GM19240 (cell line): ENCODE measurements around the gene KIRREL3.

Experiments used
- DNase-seq: peaks from one replicate; pipeline ENCODE4 v3.0.0; 2011; ENCODE audit warnings: low spot score; ENCODE audit not compliant: insufficient read length

KIRREL3 gene

DNA sequence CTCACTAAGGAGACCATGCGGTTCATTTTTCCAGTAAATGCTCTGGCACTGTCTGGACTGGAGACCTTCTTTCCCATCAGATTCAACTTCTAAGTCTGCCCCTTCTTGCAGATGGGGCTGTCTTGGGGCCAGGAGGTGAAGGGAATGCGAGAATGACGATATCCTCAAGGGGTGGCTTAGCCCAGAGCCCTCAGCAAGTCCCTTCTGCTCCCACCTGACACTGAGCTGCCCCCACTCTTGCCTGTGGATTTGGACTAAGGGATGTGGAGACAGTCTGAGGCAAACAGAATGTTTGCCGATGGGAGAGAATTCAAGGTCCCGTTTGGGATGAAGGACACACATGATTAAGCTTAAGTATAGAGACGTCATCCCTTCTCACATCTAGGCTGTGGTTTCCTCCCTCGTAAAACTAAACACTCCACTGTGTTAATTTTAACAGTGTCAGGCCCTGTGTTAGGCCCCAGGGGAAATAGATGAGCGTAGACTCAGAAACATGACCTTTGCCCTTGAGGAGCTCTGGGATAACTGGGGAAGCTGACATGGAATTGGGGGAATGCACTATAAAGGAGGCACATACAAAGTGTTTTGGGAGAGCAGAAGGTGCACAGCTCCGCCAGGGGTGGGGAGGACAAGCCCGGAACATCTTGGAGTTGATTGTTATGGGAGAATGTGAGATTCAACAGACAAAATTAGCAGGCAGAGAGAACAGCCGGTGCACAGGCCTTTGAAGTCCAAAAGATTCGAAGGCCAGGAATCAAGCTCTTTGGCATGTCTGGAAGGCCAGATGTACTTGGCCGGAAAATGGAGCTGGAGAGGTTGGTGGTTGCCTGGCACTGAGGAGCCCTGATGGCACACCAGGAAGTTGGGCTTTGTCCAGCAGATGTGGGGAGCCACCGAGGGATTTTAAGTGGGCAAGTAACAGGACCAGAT, 573.5 kb downstream of the KIRREL3 start:
- no peak for DNase-seq

DNA sequence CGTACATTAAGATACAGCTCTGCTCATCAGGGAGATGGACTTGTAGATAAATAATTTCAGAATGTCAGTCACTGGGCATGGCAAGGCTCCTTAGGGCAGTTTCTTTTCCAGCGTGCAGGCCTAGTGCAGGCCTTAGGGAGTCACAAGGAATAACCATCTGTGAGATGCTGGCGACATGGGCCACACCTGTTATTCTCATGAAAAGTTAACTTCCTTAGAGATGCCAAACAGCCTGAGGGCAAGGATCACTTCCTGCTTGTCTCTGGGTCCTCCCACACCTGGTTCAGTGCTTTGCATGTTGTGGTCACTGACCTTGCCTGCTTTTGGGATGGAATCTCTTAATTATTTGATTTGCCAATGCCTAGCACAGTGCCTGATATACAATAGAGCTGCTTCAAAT, 574.5 kb downstream of the KIRREL3 start:
- DNase-seq = no peak

DNA sequence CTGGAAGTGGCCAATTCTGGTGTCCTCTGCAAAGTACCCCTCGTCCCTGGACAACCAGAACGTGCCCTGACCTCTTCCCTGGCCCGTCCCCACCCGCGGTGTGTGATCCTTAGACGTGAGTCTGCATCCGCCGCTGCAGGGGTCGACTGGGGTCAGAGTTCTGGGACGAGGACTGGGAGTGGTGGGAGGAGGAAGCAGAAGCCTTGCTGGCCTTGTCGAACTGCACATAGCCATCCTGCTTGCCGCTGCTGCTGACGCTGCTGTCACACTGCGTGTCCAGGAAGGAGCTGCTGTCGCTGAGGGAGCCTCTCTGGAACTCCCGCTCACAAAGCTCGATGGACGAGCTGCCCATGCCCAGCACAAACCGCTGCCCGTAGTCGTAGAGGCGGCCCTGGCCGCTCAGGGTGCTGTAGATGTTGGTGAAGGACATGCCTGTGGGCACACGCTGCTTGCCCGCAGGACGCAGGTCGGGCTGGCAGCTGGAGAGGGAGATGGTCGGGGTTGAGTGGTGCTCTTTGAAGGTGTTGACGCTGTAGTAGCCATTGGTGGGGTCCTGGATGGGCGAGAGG, 576.0 kb downstream of the KIRREL3 start:
- no peak for DNase-seq

DNA sequence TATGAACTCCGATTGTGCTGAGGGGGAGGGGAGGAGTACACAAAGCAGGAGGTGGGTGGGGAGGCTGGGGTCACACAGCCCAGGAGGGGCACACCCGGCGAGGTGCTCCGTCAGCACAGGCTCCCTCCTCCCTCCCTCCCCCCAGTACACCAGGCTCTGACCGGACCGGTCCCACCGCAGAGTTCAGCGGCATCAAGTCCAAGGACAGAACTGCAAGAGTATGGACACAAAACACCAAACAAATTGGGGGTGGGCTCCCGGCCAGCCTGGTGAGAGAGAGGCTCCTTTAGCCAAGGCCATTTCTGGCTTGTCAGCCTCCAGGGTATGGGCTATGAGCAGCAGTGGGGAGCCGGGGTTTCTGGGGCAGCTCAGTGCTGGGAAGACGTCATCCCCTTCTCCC, 576.8 kb downstream of the KIRREL3 start:
- no peak for DNase-seq

DNA sequence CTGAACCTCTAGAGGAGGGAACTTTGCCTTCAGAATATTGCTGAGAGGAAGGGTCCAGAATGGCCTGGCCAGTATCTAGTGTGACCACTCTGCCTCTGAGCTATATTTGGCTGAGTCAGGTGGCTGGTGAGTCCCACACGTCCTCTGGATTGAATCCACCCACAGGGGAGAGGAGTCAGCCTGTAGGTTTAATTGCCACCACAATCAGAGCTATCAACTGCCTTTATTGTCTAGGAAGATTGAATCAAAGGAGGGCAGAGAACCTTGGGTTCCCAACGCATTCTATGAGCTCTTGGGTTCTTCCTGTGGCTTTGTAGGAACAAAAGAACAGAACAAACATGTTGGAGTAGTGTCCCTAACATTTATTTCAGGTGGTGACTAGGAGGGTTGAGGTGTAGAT, 577.4 kb downstream of the KIRREL3 start:
- no peak for DNase-seq

DNA sequence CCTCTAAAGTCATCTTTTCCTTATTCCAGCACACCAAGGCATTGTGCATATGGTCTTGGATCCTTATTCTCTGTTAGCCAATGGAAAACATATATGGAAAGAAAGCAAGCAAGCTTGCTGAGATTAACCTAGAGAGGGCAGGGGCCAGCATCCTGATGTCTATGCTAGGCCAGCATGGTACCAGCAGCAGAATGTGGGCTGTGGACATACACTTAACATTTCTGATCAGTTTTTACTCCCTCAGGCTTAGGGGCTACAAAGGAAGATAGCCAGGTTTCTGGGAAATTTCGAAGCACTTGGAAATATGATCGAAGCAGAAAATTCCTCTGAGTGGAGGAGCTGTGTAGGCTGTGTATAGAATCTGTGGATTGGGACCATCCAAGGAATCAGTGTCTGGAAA, 578.1 kb downstream of the KIRREL3 start:
- no peak for DNase-seq

DNA sequence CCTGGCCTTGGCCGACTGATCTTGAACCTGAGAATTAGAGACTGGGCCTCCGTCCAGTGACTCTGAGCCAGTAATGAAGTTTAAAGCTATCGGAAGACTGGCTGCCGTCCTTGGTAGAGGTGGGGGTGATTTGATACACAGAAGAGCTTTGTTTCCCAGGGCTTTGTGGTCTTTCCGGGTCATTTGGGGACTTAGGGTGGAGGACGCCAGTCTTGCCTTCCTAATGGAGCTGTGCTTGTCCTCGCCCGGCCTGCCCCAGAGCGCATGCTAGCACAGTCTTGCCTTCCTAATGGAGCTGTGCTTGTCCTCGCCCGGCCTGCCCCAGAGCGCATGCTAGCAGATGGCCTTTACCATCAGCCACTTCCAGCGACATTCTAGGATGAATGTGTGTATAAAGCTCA, 579.3 kb downstream of the KIRREL3 start:
- no peak for DNase-seq

DNA sequence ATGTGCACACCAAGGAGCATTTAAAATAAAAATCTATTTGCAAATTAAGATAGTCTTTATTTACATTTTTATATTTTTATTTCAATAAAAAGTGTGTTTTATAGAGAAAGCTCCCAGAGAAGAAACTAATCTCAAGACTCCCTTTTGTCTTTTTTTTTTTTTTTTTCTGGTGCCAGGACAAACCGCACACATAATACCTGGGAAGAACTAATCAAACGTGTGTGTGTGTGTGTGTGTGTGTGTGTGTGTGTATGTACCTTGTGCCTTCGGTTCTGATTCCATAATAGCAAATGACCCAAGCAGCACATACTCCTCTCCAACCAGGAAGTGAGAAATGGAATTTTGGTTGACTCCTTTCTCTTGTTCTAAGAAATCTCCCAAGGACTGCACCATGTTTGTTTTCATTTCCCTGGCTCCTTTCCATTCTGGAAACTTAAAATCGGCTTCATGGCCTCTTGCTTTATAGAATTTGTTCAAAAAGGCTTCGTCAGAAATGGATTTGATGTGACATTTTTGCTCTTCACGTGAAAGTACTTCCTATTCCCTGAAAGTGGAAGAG, 579.8 kb downstream of the KIRREL3 start:
- DNase-seq = no peak

DNA sequence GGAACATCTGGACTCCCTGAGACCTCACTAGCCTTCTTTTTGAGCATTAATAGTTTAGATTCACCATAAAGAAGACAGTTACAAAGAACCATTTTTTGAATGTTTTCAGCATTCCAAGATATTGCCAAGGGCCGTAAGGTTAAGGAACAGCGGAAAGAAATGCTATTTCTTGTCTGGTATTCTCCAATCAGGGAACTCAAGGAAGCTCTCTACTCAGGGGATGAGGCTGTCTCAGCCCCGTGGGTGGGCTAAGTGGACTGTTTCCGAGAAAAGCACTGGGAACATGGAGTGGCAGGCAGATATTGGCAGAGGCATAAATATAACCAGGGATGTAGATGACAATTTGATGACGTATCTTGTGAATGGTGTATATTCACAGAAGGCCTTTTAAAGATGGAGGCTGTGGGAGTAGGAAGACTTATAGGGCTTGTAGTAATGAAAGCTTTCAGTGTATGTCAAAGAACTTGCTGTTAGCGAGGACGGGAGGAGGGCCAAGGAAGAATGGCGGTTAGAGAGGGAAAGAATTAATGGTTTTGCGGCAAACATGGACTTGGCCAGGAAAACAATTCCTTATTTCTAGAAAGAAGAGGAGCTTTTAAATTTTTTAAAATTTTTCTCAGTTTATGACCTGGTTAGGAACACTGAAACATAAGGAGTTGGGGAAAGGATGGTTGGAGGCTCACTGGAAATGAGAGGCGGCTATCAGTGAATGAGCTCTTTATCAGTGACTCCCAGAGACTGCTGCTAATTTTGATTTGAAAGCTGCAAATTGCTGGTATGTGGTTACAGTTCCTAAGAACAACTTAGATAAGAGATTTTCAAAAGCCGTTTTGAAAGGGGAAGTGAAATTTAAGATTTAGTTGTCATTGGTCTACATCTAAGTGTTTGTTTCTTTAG, 580.5 kb downstream of the KIRREL3 start:
- DNase-seq = peak; percentile 69

DNA sequence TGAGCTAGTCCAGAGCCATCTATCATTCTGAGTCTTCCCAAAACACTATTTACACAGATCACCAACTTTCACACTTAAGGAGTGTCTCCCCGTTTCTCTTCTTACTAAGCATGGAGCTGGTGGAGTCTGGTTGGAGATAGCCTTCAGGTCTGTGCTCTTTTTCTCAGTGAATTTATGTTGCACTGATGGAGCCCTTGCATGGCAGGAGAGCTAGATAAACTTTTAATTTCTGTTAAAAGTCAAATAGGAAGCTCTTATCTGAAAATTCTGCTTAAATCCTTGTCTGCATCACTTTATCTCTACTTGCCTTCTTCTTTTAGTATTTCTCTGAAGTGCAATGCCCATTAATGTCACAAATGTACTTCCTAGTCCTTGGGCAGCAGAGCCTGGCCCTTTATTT, 581.7 kb downstream of the KIRREL3 start:
- no peak for DNase-seq

DNA sequence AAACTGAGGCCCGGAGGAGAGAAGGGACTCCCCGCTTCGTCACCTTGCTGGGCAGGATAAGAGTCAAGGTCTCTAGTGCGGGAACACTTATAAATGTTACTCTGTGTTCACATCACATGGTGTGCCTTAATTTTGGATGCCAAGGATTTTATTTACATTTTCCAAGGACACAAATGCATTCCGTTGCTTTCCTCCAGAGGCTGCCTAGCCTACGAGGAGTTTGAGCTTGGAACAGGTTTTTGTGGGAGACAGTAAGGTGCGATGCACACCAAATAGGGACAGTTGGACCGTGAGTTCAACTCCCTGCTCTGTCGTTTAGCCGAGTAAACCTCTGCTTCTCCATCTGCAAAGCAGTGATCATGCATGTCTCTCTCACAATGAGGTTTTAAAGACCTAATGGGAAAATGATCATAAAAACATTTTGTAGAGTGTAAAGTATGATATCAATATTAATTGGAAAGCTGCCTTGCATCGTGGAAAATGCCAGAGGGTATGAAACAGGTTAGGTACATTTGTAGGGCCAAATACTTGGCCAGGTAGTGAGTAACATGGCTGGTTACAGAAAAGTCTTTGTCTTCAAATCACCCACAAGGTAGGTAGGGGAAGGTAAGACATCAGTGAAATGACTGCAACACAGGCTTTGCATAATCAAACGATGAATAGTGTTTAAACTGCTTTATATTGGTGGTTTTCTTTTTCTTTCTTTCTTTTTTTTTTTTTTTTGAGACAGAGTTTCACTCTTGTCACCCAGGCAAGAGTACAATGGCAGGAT, 583.3 kb downstream of the KIRREL3 start:
- no peak for DNase-seq

DNA sequence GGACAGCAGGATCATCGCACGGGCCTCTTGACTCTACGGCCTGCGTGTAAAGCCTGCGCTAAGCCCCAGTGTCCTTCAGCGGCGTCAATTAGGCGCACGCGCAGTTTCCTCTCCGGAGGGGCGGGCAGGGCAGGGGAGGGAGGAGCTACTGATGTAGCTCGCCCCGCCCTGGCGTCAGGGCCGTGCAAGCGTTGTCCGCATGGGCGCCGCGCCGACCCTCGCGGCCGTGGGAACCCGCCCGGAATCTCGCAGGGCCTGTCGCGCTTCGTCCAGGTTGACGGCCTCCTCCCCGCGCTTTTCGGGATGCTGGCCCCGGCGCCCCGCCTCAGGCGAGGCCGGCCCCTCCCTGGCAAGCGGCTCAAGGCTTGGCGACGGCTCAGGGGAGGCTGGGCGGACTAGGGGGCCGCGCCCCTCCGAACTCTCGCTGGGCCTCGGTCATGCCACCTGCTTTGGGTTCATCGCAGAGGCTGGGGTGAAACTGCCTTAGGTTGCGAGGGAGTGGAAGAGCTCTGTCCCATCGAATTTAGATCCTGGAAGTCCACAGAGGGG, 584.0 kb downstream of the KIRREL3 start:
- peak; percentile 89 for DNase-seq

DNA sequence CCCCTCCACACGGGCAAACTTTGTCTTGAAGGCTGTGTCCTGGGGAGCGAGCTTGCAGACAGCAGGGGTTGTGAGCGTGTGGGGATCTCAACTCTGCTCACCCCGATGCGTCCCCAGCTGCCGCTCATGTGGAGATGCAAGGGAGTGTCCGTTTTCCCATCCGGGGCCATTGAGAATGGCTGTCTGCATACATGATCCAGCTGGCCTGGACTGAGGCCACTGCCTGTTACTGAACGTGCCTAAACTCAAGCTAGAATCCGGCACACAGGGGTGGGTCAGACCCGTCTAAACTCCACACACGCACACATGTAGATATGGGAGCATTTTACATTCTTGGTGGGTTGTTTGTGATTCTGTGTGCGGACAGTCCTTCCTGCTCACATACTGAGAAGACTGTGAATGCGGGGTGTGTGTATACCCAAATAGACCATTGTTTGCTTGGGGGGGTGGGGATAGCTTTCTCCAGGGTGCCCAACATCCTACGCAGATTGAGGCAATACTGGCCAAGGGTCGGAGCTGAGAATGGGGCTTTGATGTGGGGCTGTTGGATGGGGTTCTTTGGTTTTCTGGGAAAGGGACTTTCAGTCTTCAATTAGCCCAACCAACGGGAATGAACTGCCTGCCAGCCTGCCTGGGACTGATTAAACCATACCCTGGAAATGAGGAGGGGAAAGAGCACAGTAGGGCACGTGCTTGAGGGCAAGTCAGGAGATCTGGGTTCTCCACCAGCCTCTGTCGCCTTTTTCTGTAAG, 584.7 kb downstream of the KIRREL3 start:
- DNase-seq = no peak

DNA sequence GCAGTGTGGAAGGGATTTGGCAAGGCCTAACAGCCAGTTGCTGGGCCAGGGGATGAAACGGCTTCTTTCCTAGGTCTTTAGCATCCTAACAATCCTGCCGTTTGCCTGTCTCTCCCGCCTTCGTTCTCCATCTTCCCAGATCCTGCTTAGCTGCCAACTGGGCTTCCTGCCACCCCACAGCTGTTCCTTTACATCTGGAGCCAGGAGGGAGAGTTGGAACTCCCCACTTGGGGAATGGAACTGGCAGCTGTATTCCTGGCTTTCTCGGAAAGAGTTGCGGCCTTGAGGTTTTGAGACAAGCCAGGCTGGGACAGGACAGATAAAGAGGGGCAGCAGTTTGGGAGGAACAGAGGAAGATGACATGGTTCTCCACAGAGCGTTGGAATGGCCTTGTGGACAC, 585.4 kb downstream of the KIRREL3 start:
- no peak for DNase-seq

DNA sequence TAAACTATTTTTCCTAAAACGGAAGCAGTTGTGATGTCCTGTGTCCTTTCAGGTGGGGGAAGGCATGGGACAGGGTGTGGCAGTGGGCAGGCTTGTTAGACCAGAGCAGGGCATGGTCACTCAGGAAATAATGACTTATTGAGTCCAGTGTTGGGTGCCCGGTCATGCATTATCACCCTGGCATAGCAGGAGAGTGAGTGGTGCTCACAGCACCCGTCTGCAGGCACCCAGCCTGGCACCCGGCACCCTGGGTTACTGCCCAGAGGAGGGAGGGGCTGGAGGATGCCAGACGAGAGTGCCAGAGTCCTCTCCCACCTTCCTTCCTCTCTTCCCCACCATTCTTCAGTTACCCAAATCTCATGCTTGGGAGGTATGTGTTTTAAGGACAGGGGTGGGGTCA, 586.0 kb downstream of the KIRREL3 start:
- no peak for DNase-seq

DNA sequence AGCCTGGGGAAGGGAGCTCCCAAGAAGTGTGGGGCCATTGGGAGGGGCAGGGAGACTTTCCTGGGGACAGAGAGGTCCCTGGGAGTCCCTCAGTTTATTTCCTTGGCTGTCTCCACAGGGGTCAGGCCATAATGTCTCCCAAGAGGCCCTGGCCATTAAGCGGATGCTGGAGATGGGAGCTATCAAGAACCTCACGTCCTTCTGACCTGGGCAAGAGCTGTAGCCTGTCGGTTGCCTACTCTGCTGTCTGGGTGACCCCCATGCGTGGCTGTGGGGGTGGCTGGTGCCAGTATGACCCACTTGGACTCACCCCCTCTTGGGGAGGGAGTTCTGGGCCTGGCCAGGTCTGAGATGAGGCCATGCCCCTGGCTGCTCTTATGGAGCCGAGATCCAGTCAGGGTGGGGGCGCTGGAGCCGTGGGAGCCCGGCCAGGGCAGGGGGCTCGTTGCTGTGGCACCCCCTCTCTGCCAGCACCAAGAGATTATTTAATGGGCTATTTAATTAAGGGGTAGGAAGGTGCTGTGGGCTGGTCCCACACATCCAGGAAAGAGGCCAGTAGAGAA, 586.6 kb downstream of the KIRREL3 start:
- DNase-seq = no peak

DNA sequence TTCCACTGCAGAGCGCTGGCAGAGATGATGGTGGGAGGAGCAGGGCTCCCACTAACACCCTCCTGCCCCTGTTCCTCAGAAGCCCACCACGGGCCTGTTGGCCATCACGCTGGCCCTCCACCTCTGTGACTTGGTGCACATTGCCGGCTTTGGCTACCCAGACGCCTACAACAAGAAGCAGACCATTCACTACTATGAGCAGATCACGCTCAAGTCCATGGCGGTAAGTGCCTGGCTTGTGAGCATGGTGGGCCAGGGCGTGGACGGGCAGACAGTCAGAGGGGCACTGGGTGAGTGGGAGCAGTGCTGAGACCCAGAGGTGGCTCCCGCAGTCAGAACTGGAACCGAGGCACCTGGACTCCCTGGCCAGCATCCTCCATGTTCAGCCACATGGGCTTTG, 587.1 kb downstream of the KIRREL3 start:
- DNase-seq = no peak

DNA sequence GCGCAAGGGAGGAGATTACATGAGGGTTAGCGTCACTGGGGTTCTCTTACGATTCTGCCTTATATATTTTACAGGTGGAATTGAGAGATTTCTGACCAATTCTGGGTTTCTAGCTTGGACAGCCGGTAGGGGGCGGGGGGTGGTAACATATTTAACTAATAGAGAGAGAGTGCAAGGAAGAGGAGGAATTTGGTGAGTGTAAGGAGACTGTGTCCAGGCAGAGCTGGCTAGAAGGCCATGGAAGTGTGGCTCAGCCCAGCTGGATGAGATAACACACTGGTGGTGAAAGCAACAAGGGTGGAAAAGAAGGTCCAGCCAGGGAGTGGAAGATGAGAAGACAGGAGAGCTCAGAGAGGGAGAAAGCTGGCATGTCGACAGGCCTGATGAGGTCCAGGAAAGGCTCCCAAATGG, 588.6 kb downstream of the KIRREL3 start:
- DNase-seq = no peak

DNA sequence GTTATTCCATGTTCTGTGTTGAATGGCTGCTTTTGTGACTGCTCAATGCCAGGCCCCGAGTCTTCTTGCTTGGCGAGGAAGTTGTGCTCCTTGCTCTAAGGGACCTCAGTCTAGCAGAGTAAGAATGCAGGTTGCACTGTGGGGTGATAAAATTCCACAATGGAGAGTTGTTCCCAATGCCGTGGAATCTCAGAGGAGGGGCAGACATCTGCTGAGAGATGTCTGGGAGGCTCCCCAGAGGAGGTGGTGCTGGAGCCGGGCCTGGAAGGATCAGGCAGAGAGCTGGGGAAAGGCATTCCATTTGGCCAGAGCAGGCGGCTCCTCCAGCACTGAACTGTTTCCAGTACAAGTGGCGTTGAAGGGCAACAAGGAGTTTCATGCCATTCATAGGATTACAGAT, 589.9 kb downstream of the KIRREL3 start:
- no peak for DNase-seq

DNA sequence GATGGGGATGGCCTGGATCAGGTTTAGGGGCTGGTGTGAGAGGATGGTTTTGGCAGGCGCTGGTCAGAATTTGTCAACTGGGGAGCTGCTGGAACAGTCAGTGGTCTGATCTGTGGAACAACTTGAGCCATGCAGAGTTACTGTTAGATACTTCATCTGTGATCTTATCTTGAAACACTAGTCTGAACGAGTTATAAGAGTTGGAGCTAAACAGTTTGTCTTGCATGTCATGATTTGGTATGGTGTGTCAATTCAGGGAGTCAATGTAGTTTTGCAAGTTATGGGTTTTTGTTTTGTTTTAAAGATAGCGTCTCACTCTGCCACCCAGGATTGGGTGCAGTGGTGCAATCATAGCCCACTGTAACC, 591.0 kb downstream of the KIRREL3 start:
- DNase-seq = no peak
